Ramos (cell line): ENCODE measurements around the gene KMT2D.

Source experiments
- in situ Hi-C: fragments of 300-500 bp; cut with MboI; formaldehyde crosslinking; loops from one replicate; pipeline ENCODE4 v1.14.3; 2022; ENCODE audit warnings: low sequenced_read_pairs; ENCODE audit not compliant: unreplicated experiment

The KMT2D gene, protein sequence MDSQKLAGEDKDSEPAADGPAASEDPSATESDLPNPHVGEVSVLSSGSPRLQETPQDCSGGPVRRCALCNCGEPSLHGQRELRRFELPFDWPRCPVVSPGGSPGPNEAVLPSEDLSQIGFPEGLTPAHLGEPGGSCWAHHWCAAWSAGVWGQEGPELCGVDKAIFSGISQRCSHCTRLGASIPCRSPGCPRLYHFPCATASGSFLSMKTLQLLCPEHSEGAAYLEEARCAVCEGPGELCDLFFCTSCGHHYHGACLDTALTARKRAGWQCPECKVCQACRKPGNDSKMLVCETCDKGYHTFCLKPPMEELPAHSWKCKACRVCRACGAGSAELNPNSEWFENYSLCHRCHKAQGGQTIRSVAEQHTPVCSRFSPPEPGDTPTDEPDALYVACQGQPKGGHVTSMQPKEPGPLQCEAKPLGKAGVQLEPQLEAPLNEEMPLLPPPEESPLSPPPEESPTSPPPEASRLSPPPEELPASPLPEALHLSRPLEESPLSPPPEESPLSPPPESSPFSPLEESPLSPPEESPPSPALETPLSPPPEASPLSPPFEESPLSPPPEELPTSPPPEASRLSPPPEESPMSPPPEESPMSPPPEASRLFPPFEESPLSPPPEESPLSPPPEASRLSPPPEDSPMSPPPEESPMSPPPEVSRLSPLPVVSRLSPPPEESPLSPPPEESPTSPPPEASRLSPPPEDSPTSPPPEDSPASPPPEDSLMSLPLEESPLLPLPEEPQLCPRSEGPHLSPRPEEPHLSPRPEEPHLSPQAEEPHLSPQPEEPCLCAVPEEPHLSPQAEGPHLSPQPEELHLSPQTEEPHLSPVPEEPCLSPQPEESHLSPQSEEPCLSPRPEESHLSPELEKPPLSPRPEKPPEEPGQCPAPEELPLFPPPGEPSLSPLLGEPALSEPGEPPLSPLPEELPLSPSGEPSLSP (N-terminal part only)

DNA sequence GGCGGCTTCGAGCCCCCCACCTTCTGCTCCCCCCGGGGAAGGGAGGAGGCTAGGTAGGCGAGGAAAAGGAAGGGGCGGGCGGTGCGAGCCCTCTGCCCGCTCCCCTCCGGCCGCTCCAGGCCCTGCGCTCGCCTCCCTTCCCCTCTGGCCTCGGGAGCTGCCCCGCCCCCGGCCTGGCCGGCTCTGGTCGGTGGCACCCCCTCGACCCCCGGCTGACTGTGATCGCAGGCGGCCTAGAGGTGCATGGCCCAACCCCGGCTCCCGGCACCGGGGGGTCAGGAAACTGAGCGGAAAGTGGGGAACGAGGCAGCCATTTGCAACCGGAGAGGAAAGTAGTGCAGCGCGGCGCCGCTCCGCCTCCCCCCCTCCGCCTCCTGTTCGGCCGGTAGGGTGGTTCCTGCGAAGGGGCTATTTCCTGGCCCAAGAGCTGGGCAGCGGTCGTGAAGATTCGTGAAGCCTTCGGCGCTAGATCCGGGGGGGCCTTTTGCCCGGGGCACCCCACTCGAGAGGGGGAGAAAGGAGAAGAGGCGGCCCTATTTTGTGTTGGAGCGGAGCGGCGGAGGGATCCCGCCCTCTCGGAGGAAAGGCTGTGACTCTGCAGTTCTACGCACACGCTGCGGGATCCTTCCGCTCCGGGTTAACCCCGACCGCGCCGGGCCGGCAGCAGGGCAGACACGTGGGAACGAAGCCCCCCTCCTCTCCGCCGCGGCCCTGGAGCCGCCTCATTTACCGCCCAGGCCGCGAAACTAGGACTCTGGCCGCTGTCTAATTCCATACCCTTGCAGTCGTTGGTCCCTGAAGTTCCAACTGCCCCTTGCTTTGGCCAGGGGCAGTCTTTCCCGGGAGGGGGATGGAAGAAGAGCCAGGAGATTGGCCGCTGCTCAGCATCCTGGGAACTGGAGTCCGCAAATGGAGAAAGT, at the start of gene KMT2D:
KMT2D (minus strand) TSS at position 558 of the 920 bp plus-strand sequence. CDS start 5,470 bp downstream, outside the sequence.
- in situ Hi-C loops = loop anchor here (10.0 kb wide), 1 partner anchor 174 kb away; no protein-coding TSS in a partner anchor

DNA sequence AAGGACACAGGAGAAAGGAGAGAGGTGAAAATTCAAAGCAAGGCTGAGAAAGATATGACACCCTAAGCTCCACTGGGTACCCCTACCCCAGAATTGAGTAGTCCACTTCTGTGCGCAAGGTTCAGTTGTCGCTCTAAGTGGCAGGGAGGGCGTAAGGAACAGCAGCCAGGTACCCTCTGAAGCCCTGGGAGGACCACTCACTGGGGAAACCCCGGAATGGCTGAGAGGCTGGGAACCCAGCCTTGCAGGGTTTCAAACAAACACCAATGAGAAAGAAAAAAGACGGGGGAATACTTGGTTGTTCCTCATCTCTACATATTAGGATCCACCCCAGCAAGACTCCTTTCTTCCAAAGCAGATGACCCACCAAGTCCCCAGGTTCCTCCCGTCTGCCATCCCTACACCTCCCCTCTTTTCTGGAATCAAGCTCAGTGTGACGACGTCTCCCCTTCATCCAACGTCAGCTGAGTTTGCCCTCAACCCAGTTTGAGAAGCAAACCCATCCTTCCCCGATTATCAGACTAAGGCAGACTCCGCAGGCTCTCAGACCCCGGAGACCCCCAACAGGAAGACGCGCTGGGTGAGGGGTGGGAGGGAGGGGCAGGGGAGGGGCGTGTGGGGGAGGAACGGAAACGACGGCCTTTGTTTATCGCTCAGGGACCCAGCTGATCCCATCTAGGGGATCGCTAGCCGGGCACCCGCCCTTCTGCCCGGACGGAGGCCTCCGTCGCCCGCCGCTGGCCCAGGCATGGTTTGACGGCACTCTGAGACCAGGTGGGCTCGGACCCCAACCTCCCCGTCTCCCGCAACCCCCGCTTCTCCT, 49.3 kb upstream of the KMT2D start:
- in situ Hi-C loops = no loop called here

DNA sequence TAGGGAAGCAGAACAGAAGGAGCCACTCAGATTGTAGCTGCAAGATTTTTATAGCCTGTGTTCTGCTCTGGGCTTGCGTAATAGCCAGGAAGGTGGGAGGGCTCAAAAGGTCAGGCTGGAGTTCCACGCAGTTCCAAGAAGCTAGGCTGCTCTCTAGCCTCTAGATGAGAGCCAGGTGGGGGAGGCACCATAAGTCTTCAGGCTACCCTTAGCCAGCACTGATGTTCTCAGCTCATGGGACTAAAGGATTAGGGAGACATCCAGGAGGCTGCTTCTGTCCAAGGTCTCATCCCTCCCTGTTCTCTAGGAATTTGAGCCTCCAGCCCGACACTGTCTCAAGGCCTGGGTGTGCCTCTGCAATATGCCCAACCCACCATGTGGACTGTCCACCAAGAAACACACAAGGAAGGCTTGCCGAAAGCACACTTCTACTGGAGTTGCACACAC, 48.4 kb upstream of the KMT2D start:
- in situ Hi-C loops = no loop called here

DNA sequence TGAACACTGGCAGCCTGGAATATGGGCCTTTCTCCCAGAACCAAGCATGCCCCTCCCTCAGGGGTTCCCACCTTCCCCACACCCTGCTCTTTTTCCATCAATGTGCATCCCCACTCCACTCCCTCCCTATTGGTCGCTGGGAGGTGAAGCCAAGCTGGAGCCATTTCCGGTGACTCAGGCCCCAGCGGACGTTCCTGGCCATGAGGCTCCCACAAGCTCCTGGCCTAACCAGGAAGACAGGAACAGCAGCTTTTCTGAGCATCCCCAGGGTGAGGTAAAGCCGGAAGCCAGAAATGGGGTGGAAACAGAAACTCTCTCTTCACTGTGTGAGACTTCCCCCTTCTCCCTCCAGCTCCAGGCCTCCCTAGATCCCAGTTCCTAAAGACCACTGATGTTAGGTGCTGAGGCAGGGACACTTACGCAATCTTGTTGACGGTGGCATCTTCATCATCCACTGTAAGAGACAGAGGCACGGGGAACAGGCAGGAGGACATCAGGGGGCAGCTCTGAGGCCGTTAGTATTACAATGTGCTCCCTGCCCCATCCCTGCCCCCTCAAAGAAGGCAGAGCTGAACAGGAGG, 45.0 kb upstream of the KMT2D start:
- in situ Hi-C loops = no loop called here

DNA sequence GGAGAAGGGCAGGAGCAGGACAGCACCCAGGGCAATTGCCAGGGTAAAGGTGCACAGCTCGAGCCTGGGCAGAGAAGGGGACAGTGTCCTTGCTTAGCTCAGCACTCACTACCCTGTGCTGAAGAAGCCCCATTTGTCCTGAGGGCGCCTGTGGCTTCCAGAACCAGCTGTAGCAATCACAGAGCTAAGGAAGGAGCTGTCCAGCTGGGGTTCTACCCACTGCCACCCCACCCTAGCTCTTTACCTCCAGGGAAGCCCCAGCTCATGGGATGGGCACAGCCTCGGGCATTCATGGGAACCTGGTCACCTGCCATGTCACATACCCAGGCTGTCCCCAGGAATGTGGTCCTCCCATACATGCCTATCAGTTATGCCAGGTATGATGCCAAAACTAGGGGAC, 44.2 kb upstream of the KMT2D start:
- in situ Hi-C loops = no loop called here

DNA sequence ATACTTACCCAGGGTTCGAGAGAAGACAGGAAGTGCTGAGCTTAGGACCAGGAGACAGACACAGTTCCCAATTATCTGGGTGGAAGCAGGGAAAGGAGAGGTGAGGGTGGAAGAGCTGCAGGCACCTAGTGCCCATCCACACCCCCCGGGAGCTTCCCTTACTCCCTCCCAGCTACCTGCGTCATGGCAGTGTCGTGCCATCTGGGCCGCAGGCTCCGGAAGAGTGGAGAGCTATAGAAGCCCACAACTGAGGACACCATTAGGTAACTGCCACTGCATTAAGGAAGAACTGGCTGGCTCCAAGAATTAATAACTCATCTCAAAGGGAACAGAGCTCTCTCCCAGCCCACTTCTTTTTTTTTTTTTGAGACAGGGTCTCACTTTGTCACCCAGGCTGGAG, 39.8 kb upstream of the KMT2D start:
- in situ Hi-C loops = no loop called here

DNA sequence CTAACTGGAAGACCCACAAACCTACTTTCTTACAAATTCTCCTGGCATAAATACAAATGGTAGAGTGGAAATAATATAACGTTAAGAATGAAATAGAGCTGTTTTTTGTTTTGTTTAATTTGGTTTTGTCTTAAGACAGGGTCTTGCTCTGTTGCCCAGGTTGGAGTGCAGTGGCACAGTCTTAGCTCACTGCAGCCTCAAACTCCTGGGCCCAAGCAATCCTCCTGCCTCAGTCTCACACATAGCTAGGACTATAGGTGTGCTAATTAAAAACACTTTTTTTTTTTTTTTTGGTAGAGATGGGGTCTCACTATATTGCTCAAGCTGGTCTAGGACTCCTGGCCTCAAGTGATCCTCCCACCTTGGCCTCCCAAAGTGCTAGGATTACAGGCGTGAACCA, 38.1 kb upstream of the KMT2D start:
- in situ Hi-C loops = loop anchor here (10.0 kb wide), 1 partner anchor 136 kb away; no protein-coding TSS in a partner anchor

DNA sequence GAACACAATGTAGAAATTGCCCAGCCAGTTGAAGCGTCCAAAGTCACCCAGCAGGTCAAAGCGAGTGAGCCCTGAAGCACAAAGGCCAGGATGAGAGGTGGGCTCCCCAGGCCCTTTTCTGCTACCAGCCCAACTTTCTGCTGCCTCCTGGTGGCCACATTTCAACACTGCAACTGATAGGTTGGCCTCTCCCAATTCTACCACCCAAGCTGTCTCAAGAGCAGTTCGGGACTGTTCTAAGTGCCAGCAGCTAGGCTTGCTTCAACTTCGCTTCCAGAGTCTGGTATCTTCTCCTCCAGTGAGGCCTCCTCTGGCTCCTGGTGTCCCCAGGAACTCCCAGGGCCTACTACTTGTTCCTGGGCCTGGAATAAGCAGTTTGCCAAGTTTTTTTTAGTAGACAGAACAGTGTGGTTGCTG, 37.4 kb upstream of the KMT2D start:
- in situ Hi-C loops = loop anchor here (10.0 kb wide), 1 partner anchor 137 kb away; no protein-coding TSS in a partner anchor

DNA sequence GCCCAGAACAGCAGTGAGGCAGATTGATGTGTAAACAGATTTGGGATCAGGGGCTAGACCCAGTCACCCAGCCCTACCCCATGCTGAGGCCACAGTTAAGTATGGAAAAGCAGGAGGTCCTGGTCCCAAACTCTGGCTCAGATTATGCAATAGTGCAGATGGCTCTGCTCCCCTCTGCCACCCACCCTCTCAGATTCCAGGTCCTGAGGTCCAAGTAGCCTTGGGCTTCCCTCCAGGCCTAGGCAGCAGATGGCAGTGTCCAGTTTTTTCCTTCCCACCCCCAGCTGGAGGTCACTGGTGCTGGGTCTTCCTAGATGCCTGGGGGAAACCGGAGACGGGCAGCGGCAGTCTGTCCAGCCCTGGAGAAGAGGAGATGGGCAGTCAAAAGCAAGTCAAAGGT, 36.8 kb upstream of the KMT2D start:
- in situ Hi-C loops = loop anchor here (10.0 kb wide), 1 partner anchor 137 kb away; no protein-coding TSS in a partner anchor

DNA sequence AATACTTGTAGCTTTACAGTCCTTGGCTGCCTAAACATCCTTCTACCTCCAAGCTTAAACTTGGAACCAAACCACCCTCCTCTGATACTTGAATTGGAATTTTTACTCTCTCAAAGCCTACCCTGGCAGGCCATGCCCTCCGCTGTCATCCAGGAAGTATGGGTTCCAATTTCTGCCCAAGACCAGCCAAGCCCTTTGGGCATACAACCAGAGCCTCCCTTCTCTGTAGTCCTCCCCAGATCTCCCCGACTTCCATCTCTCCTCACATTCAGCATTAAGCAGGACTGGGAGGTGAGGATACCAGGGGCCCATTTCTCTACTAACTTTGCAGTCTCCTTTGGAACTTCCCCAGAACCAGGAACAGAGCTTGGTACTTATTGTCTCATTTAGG, 34.4 kb upstream of the KMT2D start:
- in situ Hi-C loops = loop anchor here (10.0 kb wide), 1 partner anchor 140 kb away; no protein-coding TSS in a partner anchor

DNA sequence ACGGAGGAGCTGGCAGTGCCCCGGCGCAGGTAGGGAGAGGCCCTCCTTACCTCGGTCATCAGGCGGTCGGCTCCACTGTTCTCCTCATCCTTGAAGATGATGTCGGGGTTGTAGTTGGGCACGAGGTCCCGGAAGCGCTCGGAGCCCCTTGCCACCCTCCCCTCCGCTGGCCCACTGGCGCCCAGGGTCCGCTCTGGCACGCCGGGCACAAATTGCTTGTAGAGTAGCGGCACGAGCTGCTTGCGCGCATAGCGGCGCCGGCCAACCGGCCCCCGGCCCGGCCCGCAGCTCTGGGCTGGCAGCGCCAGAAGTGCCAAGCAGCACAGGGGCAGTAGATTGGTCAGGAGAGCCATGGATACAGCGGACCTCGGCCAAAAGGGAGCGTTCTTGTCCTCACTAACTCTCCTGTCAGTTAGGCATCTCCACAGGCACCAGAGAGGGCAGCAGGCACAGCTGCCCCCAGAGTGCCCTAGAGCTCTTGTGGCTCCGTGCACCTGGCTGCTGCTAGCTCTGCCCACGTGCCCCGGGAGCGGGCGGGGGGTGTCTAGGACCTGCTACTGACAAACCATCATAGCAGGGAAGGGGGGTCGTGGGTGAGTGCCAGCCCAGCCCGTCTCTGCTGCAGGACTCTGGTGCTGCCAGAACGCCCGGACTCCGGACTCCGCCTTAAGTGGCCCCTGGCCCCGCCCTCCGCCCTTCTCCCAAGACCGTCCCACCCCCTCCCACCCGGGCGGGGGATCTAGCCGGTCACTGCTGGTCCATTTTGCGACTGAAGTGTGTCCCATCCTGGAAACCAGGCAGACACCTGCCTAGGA, 33.8 kb upstream of the KMT2D start, which contains the start of gene DHH:
DHH (minus strand) TSS at position 642 of the 815 bp plus-strand sequence; CDS start at position 353, 289 bp downstream.
- in situ Hi-C loops = loop anchor here (10.0 kb wide), 1 partner anchor 140 kb away; no protein-coding TSS in a partner anchor

DNA sequence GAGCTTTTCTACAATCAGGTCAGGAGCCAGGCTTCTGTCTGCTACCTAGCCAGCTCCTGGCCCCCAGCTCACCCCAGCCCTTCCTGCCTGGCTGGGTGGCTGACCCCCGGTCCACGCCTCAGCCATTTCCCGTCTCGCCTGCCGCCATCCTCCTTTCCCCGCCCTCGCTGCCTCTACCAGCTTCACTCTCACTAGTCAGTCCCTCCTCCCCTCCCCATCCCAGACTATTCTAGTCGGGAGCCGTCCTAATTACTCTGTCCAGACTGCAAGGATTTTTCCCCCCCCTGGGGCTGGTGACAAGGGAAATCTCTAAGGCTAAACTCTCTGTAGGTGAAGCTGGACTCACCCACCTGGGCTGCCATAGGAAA, 33.2 kb upstream of the KMT2D start:
- in situ Hi-C loops = loop anchor here (10.0 kb wide), 1 partner anchor 141 kb away; no protein-coding TSS in a partner anchor

DNA sequence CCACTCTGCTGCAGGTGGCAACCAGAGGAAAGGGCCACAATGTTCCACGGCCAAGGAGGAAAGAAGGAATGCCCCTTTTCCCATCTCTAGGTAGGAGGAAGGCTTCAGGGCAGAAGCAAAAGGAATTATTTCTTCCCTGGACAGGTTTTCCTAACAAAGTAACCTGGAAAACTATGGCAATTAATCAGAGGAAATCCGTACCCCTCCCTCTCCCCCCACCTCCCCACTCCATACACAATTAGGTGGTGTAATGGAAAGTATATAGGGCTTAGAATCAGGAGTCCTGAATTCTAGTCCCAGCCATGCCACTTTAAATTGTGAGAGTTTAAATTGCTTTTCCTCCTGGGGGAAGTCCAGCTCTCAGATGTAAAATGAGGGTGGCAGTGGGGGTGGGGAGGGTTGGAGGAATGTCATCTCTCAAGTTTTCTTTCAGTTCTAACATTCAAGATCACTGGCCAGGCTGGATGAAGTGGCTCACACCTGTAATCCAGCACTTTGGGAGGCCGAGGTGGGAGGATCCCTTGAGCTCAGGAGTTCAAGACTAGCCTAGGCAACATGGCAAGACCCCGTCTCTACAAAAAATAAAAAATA, 32.3 kb upstream of the KMT2D start:
- in situ Hi-C loops = loop anchor here (10.0 kb wide), 1 partner anchor 142 kb away; no protein-coding TSS in a partner anchor

DNA sequence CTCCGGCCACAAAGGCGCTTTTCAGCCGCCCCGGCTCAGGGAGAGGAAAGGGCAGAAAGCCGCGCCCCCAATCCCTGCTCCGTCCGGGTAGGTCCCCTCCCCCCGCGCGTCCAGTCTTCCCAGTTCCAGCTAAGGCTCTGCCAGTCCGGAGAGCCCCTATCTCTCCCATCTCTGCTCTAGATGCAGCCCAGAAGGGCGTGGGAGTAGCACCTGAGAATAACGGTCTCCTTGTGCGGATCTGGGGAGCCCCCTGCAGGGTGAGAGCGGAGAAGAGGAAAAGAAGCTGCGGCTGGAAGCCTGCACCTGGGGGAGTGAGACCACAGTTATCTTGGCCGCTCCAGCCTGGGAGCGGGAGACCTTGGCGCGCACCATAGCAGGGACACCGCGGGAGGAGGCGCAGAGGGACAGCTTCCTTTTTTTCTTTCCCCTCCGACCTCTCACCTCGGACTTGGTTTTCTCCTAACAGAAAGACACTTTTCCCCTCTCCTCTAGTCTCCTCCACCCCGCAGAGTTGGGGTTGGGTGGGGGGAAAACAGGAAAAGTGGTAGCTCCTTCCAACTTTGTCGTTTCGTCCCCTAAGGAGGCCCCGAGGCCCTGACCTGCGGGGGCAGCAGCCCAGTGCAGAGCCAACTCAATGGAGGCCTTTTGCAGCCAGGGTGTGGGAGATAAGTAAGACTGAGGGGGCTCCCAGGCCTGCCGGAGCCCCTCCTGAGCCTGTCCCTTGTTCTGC, 31.7 kb upstream of the KMT2D start:
- in situ Hi-C loops = loop anchor here (10.0 kb wide), 1 partner anchor 143 kb away; no protein-coding TSS in a partner anchor

DNA sequence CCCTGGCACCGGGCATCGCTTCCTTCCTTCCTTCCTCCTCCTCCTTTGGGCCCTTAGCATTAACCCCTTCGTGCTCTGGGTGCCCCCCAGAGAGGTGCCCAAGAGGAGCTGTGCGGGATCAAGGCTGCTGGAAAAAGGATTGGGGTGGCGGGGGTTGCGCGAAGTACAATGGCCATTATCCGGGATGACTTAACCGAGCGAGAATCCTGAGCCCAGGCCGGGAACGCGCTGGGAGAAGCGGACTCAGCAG, 31.2 kb upstream of the KMT2D start:
- in situ Hi-C loops = loop anchor here (10.0 kb wide), 1 partner anchor 143 kb away; no protein-coding TSS in a partner anchor

DNA sequence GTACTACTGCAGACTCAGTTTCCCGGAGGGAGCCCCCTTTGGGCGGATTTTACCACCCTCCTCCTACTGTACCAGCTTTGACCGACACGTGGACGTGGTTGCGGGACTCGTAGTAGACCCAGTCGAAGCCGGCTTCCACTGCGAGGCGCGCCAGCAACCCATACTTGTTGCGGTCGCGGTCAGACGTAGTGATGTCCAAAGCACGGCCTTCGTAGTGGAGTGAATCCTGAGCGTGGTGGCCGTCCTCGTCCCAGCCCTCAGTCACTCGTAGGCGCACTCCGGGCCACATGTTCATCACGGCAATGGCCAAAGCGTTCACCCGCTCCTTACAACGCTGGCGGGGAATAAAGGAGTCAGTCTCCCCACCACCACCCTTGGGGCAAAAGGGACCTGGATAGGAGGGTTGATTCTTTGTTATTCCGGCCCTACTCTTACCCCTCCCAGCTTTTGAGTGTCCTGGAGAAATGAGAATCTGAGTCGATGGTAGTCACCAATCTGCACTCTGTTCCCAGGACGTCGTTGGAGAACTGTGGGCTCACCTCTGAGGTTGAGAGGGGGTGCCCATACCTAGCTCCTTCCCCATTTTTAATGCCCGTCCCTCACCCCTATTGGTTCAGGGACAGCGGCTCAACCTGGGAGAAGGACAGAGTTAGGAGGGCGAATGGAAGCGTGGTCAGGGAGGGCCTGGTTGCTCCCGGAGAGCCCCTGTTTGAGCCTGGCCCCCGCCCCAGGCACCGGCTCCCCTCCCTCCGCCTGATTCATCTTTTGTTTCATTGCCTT, 30.7 kb upstream of the KMT2D start:
- in situ Hi-C loops = loop anchor here (10.0 kb wide), 1 partner anchor 144 kb away; no protein-coding TSS in a partner anchor
